ENCODE measurements around the gene OR6B2. TPM values are rescaled to one million over a fixed set of nuclear protein-coding genes. Genes with fewer than 3 reads are reported as not detected.

Gene OR6B2
- not detected in 2 replicates for total RNA-seq (ENCODE audit: low replicate concordance)

GRCh38 chr2:240030379-240031094, at the start of gene OR6B2:
Gene OR6B2, minus strand, starts transcription at chr2:240030429. Its CDS starts 0 bp downstream, at chr2:240030429.
- no peak within 1 kb of the TSS for H3K4me3 ChIP-seq (ENCODE audit: low read depth, low read length)
- no peak for DNase-seq (ENCODE audit: low read depth)
- TF ChIP-seq CTCF (IDR thresholded peaks at IDR 0.05; ENCODE audit: insufficient read depth, low read length) = no peak

- TF ChIP-seq CTCF (IDR thresholded peaks at IDR 0.05; ENCODE audit: insufficient read depth, low read length) = no peak
- DNase-seq (ENCODE audit: low read depth) = no peak
- no peak overlapping the region for H3K4me3 ChIP-seq (ENCODE audit: low read depth, low read length)
Measured at GRCh38 chr2:240078631-240079030, 48.4 kb upstream of the OR6B2 start.

GRCh38 chr2:240077442-240077841, 47.2 kb upstream of the OR6B2 start:
- no peak overlapping the region for H3K4me3 ChIP-seq (ENCODE audit: low read depth, low read length)
- no peak for TF ChIP-seq CTCF (IDR thresholded peaks at IDR 0.05; ENCODE audit: insufficient read depth, low read length)
- no peak for DNase-seq (ENCODE audit: low read depth)

GRCh38 chr2:240074545-240074944, 44.3 kb upstream of the OR6B2 start:
- H3K4me3 ChIP-seq (ENCODE audit: low read depth, low read length) = no peak overlapping the region
- TF ChIP-seq CTCF (IDR thresholded peaks at IDR 0.05; ENCODE audit: insufficient read depth, low read length) = no peak
- no peak for DNase-seq (ENCODE audit: low read depth)

GRCh38 chr2:240070907-240071306, 40.7 kb upstream of the OR6B2 start:
- DNase-seq (ENCODE audit: low read depth) = no peak
- no peak overlapping the region for H3K4me3 ChIP-seq (ENCODE audit: low read depth, low read length)
- TF ChIP-seq CTCF (IDR thresholded peaks at IDR 0.05; ENCODE audit: insufficient read depth, low read length) = no peak

- no peak overlapping the region for H3K4me3 ChIP-seq (ENCODE audit: low read depth, low read length)
- TF ChIP-seq CTCF (IDR thresholded peaks at IDR 0.05; ENCODE audit: insufficient read depth, low read length) = no peak
Measured at GRCh38 chr2:240069829-240070228, 39.6 kb upstream of the OR6B2 start.

GRCh38 chr2:240068193-240068592, 38.0 kb upstream of the OR6B2 start:
- DNase-seq (ENCODE audit: low read depth) = no peak

More at GRCh38 chr2:240069829-240070228, 39.6 kb upstream of the OR6B2 start:
- no peak for DNase-seq (ENCODE audit: low read depth)

More at GRCh38 chr2:240068193-240068592, 38.0 kb upstream of the OR6B2 start:
- no peak overlapping the region for H3K4me3 ChIP-seq (ENCODE audit: low read depth, low read length)
- TF ChIP-seq CTCF (IDR thresholded peaks at IDR 0.05; ENCODE audit: insufficient read depth, low read length) = no peak

All from fibroblast of the aortic adventitia (primary cell).